ENCODE measurements around the gene LAMB2. TPM values are rescaled to one million over a fixed set of nuclear protein-coding genes. Genes with fewer than 3 reads are reported as not detected.

The LAMB2 gene
- total and polyA plus RNA-seq, 2 experiments from 2014 or later: 71.3 to 154 TPM

DNA sequence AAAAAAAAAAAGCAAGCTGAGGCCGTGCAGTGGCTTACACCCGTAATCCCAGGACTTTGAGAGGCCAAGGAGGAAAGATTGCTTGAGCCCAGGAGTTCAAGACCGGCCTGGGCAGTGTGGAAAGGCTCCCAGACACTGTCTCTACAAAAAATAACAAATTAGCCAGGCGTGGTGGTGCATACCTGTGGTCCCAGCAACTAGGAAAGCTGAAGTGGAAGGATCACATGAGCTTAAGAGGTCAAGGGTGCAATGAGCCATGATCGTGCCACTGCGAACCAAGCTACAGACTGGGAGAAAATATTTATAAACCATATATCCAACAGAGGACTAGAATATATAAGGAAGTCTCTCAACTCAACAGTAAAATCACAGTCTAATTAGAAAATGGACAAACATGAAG is 48.5 kb upstream of the LAMB2 start (continued):
- TF ChIP-seq ZNF462 (CRISPR knock-in tag; IDR thresholded peaks at IDR 0.05): no peak
- no peak for TF ChIP-seq EZH2 (IDR thresholded peaks at IDR 0.05; ENCODE audit: low read depth, unreplicated experiment)
- TF ChIP-seq STAT1 (IDR thresholded peaks at IDR 0.05; ENCODE audit: unreplicated experiment): no peak
- no peak for TF ChIP-seq POLR2AphosphoS5 (IDR thresholded peaks at IDR 0.05; ENCODE audit: low read depth)

DNA sequence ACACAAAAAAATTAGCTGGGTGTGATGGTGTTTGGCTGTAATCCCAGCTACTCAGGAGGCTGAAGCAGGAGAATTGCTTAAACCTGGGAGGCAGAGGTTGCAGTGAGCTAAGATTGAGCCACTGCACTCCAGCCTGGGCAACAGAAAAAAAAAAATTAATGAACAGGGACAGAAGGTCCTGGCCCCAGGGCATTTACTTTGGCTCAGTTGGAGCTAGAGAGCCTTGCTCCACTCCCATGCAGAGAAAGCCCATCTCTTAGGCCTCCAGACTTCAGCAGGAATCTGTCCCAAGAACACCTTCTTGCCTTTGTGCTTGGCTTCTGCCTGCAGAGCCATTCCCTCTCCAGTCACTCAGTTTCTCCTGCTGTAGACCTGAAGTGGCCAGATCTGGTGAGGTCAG is 47.3 kb upstream of the LAMB2 start:
- H3K36me3 Mint-ChIP-seq (ENCODE audit: low read depth): peaks cover 4% of the 10 kb centered on the region; the same call in 2 of the 3 replicates
- Histone ChIP-seq H3K79me2 (replicated peaks; ENCODE audit: insufficient read depth) (no peaks in the 10 kb centered on the region), H3K27me3 (ENCODE audit: insufficient read depth) (no peaks in the 10 kb centered on the region), H3K36me3 (ENCODE audit: insufficient read depth) (no peaks in the 10 kb centered on the region), H3K27ac (ENCODE audit: low read depth) (no peak overlapping the region), H3K4me3 (no peak overlapping the region), H3K4me2 (no peak overlapping the region), H3K4me1 (ENCODE audit: insufficient read depth) (no peaks in the 10 kb centered on the region), H4K20me1 (replicated peaks; ENCODE audit: insufficient read depth) (no peaks in the 10 kb centered on the region), H2AFZ (no peak overlapping the region), H3F3A (replicated peaks; ENCODE audit: low read depth) (no peaks in the 10 kb centered on the region), H3K9me2 (ENCODE audit: insufficient read depth) (no peaks in the 10 kb centered on the region)
- no peaks in the 10 kb centered on the region for H3K4me1 Mint-ChIP-seq
- DNase-seq (ENCODE audit: low spot score) (no peak), ATAC-seq (no peak)
- no peak overlapping the region for H3K4me3 Mint-ChIP-seq
- H3K27me3 Mint-ChIP-seq (ENCODE audit: insufficient read depth, low read depth, poor library complexity): peaks cover 6% of the 10 kb centered on the region
- H3K27ac Mint-ChIP-seq: no peak overlapping the region
- H3K9me3 Mint-ChIP-seq: peaks cover 19% of the 10 kb centered on the region; the same call in 2 of the 3 replicates
- TF ChIP-seq ZNF331 (CRISPR knock-in tag; IDR thresholded peaks at IDR 0.05; ENCODE audit: low read depth) (no peak), POLR2AphosphoS5 (IDR thresholded peaks at IDR 0.05; ENCODE audit: low read depth) (no peak), EZH2 (IDR thresholded peaks at IDR 0.05; ENCODE audit: low read depth, unreplicated experiment) (no peak), ZNF462 (CRISPR knock-in tag; IDR thresholded peaks at IDR 0.05) (no peak), STAT1 (IDR thresholded peaks at IDR 0.05; ENCODE audit: unreplicated experiment) (no peak), NANOG (IDR thresholded peaks at IDR 0.05; ENCODE audit: borderline replicate concordance) (no peak), EZH2phosphoT487 (IDR thresholded peaks at IDR 0.05; ENCODE audit: unreplicated experiment) (no peak)
- TF ChIP-seq, protein P1, sequence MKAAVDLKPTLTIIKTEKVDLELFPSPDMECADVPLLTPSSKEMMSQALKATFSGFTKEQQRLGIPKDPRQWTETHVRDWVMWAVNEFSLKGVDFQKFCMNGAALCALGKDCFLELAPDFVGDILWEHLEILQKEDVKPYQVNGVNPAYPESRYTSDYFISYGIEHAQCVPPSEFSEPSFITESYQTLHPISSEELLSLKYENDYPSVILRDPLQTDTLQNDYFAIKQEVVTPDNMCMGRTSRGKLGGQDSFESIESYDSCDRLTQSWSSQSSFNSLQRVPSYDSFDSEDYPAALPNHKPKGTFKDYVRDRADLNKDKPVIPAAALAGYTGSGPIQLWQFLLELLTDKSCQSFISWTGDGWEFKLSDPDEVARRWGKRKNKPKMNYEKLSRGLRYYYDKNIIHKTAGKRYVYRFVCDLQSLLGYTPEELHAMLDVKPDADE (IDR thresholded peaks at IDR 0.05): no peak
